HG03457 (cell line): ENCODE results near the gene GLYR1.
"Not testable (repeated sequence)": the region's sequence is repeated elsewhere in the genome, so short reads cannot be mapped to it uniquely, and the experiment has no call there.

Experiments used
- ATAC-seq: cut with Tn5 transposase; IDR thresholded peaks from one replicate; pipeline ENCODE4 v1.9.1; 2021; ENCODE audit warnings: moderate number of reproducible peaks; ENCODE audit not compliant: unreplicated experiment

The GLYR1 gene

DNA sequence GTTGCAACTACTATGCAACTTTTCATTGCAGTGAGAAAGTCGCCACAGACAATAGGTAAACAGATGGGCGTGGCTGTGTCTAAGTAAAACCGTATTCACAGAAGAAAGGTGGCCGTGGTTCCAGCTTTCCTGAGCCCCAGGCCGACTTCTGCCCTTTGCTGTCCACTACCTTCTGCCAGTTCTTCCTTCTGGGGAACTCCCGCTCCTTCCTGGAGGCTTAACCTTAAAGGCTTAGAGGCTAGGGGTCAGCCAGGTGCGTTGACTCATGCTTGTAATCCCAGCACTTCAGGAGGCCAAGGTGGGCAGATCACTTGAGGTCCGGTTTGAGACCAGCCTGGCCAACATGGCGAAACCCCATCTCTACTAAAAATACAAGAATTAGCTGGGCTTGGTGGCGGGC is 56.8 kb downstream of the GLYR1 start:
- no peak for ATAC-seq

DNA sequence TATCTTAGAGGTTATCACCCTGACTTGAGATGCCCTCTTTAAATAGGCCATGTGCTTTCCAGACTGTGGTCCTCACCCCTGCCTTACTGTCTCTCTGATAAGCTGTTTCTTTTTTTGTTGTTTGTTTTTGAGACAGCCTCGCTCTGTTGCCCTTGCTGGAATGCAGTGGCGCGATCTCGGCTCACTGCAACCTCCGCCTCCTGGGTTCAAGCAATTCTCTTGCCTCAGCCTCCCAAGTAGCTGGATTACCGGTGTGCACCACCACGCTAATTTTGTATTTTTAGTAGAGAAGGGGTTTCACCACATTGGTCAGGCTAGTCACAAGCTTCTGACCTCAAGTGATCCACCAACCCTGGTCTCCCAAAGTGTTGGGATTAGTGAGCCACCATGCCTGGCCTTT is 58.2 kb downstream of the GLYR1 start:
- ATAC-seq = no peak

DNA sequence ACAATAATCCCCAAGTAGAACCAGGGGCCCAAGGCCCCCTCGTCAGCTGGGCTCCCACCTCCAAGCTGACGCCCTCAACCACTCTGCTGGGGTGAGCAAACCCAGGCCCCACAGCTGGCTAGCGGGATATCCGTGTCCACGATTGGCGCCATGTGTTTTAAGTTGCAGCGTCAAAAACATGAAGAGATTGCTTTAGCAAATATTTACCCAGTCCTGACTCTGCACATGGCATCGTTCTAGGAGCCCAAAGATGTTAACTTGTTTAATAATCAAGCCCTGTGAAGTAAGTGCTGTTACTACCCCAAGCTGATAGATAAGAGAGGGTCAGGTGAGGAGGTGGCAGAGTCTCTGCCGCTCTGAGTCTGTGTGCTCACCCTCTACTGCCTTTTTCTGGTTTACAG is 58.6 kb downstream of the GLYR1 start:
- ATAC-seq = no peak

DNA sequence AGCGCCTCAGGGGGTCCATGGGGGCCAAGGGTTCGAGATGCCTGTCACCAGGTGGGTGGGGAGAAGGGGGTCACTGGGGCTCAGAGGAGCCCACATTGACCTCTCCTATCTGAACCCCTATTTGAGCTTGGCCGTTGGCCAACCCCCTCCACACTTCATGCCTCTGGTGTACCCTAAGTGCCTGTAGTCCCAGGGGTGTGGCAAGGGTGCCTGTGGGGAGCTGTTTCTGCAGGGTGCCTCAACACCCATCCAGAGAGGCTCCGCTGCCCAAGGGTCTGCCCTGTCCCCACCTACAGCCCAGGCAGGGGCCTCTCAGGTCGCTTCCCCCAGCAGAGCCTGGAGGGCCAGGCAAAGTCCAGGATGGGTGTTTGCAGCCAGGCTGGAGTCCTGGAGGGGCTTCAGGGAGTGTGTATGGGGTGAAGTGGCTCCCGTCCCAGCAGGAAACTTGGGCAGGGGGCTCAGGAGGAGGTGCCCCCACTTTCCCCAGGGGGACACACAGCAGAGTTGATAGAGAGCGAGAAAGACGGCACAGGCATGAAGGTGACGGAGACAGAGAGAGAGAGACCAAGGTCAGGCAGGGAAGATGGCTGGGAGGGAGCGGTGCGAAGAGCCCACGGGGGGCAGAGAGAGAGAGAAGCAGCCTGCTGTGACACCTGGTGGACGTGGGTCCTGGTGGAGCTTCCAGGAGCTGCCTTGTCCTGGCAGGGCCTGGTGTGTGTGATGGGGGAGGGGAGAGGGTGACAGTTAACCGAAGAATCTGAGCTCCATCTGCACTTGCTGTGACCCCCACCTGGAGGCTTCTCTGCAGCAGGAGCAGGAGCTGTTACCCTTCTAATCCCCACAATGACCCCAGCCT is 59.2 kb downstream of the GLYR1 start, which contains the start of gene SEPTIN12:
TSS of gene SEPTIN12 (minus strand) at position 719 of the 856 bp plus-strand sequence. CDS start at position 19, 700 bp downstream.
- no peak for ATAC-seq

DNA sequence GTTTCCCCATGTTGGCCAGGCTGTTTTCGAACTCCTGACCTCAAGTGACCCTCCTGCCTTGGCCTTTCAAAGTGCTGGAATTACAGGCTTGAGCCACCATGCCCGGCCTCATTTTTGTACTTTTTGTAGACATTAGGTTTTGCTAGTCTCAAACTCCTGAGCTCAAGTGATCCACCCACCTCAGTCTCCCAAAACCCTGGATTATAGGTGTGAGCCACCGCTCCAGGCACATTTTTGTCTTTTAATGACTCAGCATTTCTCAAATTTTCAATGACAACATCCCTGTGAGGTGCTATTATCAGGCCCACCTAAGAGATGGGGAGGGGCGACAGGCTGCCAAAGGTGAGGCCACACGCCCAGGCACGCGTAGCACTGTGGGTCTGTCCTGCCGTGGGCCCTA is 60.0 kb downstream of the GLYR1 start:
- no peak for ATAC-seq

DNA sequence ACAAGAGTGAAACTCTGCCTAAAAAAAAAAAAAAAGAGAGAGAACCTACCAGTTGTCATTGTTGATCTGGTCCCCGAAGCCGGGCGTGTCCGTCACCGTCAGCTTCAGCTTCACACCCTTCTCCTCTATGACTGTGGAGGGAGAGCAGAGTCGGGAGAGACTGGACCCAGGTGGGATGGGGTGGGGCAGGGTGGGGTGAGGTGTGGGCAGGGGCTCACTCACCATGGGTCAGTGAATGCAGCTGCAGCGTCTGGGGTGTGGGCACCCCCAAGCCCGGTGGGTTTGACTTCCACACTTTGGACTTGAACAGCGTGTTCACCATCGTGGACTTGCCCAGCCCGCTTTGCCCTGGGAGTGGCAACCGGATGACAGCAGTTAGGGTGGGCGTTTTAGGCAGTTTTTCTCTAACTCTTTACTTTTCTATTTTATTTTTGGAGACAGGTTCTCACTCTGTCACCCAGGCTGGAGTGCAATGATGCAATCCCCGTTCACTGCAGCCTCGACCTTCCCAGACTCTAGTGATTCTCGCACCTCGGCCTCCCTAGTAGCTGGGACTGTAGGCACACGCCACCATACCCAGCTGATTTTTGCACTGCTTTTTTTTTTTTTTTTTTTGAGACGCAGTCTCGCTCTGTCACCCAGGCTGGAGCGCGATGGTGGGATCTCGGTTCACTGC is 61.2 kb downstream of the GLYR1 start:
- no peak for ATAC-seq

DNA sequence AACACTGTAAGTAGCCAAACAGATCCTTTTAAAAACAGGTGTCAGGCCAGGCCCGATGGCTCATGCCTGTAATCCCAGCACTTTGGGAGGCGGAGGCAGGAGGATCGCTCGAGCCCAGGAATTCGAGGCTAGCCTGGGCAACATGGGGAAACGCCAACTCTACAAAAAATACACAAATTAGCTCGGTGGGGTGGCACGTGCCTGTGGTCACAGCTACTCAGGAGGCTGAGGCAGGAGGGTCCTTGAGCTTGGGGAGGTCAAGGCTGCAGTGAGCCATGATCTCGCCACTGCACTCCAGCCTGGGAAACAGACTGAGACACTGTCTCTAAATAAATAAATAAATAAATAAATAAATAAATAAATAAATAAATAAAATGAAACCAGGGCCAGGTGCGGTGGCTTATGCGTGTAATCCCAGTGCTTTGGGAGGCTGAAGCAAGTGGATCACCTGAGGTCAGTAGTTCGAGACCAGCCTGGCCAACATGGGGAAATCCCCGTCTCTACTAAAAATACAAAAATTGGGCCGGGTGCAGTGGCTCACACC is 62.6 kb downstream of the GLYR1 start:
- not testable (repeated sequence) for ATAC-seq

DNA sequence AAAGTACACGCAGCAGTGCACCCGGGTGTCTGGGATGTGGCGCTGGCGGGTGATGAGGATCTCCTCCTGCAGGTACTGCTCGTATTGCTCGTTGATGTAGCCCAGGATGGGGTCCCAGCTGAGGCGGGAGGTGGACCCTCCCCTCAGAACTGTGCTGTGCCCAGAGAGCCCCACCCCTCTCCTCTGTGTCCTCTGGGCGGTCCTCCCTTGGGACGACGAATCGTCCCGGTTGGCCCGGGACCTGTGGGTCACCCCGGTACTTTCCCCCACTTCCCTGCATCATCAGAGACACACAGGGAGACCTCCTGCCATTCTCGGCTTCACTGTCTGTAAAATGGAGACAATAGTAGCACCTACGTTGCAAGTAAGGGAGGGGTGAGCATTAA is 63.1 kb downstream of the GLYR1 start:
- ATAC-seq = no peak

DNA sequence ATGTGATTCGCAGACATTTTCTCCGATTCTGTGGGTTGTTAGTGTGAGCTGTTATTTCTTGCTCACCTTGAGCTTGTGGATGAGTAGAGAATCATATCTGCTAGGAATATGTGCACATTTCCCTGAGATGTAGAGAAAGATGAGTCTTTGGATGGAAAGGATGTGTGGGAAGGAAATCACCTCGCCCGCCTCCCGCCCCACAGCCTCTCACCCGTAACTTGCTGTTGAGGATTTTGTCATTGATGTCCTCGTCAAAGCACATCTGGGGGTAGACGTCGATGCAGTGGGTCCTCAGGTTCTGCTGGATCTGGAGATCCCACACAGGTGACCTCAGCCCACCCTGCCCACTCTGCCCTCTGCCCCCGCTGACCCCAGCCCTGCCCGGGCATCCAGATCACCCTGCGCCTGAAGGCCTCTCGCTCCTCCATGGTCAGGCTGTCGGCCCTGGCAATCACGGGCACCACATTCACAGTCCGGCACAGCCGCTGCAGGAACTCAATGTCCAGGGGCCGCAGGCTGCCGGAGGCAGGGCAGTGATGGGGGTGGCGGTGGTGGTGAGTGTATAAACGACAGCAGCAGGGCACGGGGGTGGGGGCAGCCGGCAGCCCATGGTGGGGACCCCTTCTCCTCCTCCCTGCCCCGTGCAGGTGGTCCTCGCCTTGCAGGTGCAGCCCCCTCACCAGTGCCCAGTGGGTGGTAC is 63.7 kb downstream of the GLYR1 start:
- no peak for ATAC-seq

DNA sequence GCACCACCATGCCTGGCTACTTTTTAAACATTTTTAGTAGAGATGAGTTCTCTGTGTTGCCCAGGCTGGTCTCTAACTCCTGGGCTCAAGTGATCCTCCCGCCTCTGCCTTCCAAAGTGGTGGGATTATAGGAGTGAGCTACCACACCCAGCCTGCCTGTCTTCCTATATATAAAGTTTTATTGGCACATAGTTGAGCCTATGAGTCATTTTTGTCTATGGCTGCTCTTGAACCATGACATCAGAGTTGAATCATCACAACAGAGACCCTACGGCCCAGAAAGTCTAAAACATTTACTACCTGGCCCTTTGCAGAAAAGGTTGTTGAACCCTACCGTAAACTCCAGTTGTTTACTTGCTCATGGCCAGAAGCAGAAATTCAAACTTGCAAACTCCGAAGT is 66.9 kb downstream of the GLYR1 start:
- no peak for ATAC-seq

DNA sequence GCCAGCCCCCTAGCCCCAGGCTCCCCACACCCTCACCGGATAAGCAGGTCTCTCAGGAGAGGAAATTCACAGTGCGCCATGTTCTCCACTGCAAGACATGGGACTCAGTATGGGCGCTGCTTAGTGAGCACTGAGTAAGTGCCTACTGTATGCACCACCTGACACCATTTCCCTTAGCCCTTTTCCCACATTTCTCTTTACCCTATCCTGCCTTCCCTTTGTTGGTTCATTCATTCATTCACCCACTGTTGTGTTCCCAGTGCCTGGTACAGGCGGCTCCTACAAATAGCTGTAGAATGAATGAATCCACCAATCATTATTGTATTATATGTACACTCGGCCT is 69.1 kb downstream of the GLYR1 start:
- no peak for ATAC-seq

DNA sequence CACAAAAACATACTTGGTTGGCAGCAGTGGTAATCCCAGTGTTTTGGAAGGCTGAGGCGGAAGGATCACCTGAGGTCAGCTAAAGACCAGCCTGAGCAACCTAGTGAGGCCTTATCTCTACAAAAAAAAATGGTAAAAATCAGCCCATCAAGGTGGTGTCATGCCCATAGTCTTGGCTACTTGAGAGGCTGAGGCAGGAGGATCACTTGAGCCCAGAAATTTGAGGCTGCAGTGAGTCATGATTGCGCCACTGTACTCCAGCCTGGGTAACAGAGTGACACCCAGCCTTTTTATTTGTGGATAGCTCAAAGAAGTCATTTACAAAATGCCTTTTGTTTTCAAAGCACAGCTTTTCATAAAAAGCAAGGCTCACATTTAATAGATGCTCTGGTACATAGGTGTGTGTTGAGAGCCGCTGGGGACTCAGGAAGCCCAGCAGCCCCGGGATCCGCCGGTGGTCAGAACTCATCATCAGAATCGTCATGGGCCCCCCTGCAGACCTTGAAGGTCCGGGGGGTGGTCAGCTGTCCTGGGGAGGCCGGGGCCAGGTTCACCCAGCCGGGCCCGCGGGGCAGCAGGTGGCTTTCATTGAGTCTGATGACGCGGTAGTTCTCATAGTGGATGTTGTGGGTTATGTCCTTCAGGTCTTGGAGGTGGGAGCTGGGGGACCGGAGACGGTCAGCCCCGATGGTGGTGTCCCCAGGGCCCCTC is 69.6 kb downstream of the GLYR1 start:
- no peak for ATAC-seq

DNA sequence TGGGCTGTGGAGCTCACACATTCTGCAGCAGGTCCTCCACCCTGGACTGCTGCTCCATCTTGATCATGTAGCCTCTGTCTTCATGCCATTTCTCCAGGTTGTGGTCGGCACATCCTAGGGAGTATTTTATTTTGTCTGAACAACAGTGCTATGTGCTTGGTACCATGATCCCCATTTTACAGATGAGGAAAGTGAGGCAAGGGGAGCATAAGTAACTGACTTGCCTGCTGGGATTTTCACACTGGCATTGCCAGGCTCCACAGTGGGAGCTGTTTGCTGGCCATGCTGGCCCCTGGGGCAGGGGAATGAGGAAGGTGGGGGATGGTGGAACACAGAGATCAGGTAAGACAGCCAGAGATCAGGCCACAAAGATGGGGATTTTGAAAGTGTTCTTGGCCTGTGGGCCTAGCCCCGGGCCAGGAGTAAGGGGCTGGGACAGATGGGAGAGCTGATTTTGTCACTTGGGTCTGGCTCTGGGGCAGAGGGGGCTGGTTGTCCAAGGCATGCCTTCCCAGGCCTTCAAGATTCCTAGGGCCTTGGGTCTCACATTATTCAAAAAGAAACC is 70.9 kb downstream of the GLYR1 start:
- ATAC-seq = no peak

DNA sequence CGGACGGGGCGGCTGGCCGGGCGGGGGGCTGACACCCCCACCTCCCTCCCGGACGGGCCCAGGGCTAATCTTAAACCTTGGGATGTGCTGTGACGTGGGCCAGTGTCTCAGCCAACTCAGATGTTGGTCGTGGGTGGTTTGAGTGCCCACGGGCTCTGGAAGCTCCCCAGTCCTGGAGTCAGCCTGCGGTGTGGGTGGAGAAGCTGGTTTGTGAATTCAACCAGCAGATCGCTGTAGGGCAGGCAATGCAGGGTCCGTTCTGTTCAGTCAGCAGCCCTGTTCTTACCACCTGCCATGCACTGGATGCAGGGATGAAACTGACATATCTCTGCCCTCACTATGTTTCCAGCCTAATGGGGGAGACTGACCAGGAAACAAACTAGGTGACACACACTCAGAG is 72.1 kb downstream of the GLYR1 start:
- no peak for ATAC-seq

DNA sequence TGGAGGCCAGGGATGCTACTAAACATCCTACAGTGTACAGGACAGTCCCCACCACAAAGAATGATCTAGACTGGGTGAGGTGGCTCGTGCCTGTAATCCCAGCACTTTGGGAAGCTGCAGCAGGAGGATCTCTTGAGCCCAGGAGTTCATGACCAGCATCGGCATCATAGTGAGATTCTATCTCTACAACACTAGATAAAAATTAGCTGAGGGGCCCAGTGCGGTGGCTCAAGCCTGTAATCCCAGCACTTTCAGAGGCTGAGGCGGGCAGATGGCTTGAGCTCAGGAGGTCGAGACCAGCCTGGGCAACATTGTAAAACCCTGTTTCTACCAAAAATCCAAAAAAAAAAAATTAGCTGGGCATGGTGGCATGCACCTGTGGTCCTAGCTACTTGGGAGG is 74.7 kb downstream of the GLYR1 start:
- no peak for ATAC-seq

DNA sequence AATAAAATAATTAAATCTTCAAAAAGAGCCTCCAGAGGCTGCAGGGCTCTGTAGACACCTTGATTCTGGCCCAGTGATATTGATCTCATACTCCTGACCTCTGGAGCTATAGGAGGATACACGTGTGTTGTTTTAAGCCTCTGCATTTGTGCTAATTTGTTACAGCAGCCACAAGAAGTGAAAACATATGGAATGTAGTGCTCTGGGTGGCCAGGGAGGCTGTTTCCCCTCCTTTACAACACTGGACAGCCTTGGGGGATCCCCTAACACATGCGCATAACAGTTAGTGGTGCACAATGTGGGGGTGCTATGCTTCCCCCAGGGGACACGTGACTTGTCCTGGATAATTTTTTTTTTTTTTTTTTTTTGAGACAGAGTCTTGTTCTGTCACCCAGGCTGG is 75.4 kb downstream of the GLYR1 start:
- no peak for ATAC-seq

DNA sequence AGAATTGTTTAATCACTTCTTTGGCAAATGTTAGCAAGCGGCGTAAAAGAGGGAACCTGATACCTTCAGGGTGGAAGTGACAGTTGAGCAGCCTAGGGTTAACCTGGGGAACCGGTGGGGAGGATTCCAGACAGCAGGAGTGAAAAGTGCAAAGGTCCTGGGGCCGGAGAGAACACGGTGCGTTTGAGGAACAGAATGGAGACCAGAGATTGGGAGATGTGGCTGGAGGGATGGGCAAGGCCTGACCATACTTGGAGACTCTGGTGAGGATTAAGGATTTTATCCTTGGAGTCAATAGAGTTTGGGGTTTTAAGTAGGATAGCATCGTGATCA is 77.8 kb downstream of the GLYR1 start:
- no peak for ATAC-seq

DNA sequence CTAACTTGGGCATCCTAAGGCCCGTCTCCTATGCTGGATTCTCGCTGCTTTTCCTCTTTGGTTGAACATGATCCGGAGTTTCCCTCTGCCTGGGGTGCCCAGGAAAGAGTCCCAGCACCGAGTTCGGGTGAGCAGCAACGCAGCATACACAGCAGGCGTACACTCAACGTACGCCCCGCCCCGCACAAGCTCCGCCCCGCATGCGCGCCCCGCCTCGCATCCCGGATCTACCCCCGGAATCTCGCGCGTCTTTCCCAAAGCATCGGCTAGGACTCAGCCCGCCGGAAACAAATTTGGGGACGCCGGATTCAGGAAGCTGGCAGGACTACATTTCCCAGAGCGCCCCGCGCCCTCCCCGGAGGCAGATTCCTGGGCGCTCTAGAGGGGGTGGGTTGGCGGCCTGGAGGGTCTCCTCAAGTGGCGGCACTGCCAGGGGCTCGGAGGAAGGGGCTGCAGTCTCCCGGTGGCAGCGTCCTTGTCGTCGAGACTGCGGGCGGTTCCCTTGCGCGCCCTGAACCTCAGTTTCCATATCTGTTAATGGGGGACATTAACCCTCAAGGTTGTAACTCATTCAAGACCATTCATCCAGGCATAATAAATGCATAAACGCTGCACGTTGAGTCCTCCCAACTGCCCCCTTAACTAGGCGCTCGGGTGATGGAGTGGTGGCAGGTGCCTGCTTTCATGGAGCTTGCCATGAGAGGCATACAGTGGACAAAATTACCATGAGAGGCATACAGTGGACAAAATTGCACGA is 78.4 kb downstream of the GLYR1 start:
- peak; percentile 59 for ATAC-seq

DNA sequence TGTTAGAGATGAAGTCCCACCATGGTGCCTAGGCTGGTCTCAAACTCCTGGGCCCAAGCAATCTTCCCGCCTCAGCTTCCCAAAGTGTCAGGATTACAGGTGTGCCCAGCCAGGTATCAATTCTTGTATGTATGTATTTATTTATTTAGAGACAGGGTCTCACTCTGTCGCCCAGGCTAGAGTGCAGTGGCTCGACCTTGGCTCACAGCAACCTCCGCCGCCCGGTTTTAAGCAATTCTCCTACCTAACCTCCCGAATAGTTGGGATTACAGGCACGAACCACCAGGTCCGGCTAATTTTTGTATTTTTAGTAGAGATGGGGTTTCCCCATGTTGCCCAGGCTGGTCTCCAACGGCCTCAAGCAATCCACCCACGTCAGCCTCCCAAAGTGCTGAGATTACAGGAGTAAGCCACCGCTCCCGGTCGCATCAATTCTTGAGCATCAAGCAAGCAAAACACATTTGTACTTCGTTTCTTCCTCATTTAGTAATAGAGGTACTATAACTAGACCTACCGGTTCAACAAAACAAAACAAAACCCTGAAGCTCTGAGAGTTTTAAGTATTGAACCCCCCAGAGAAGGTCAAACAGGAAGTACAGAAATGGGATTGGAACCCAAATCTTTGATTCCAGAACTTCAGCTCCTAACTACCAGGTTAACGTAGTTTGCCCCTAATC is 79.1 kb downstream of the GLYR1 start:
- ATAC-seq = peak; percentile 6
